Fibroblast of lung (primary cell): ENCODE results near the gene FCRL5. TPM values are rescaled to one million over a fixed set of nuclear protein-coding genes. Genes with fewer than 3 reads are reported as not detected.

Source experiments
- DNase-seq, 2 donors: peaks; one replicate each; pipeline versions ENCODE4 v3.0.0 to v3.0.0-alpha.2; 2010; ENCODE audit warnings: low read depth in 2 of 2
- H2AFZ ChIP-seq: 2 replicates; pipeline ENCODE4 v1.5.1; 2012; ENCODE audit warnings: low read length, control low read depth, inconsistent platforms
- H3K27ac ChIP-seq: 2 replicates; pipeline ENCODE4 v1.5.1; 2011; ENCODE audit warnings: low read length, control low read depth; ENCODE audit not compliant: insufficient read depth
- H3K27me3 ChIP-seq: 2 replicates; pipeline ENCODE4 v1.5.1; 2011; ENCODE audit warnings: mild to moderate bottlenecking, low read length; ENCODE audit not compliant: control insufficient read depth, insufficient read depth
- H3K36me3 ChIP-seq: 2 replicates; pipeline ENCODE4 v1.5.1; 2011; ENCODE audit warnings: low read length; ENCODE audit not compliant: control insufficient read depth, insufficient read depth
- H3K4me1 ChIP-seq: 2 replicates; pipeline ENCODE4 v1.5.1; 2011; ENCODE audit warnings: low read length; ENCODE audit not compliant: control insufficient read depth, insufficient read depth; ENCODE audit errors: extremely low read depth
- H3K4me2 ChIP-seq: 2 replicates; pipeline ENCODE4 v1.5.1; 2011; ENCODE audit warnings: low read length, control low read depth; ENCODE audit not compliant: insufficient read depth; ENCODE audit errors: extremely low read depth
- H3K4me3 ChIP-seq, 4 experiments: fragments of 200-600 bp in 1 of 4; sonication (generic) in 1 of 4; replicated peaks in 1 of 4; 2 replicates each; pipeline ENCODE4 v1.5.1; 2011 to 2016; ENCODE audit warnings: low read length in 4 of 4, low read depth in 3 of 4, mild to moderate bottlenecking in 3 of 4, control low read depth in 2 of 4, inconsistent platforms in 1 of 4, mixed read lengths in 1 of 4; ENCODE audit not compliant: insufficient read depth in 1 of 4; ENCODE audit errors: control extremely low read depth in 1 of 4
- H3K79me2 ChIP-seq: 2 replicates; pipeline ENCODE4 v1.5.1; 2012; ENCODE audit warnings: mild to moderate bottlenecking, low read length, inconsistent platforms; ENCODE audit not compliant: control insufficient read depth, insufficient read depth
- H3K9ac ChIP-seq: 2 replicates; pipeline ENCODE4 v1.5.1; 2011; ENCODE audit warnings: mild to moderate bottlenecking, low read length, control low read depth; ENCODE audit not compliant: insufficient read depth
- H3K9me3 ChIP-seq: 2 replicates; pipeline ENCODE4 v1.5.1; 2012; ENCODE audit warnings: low read depth, low read length; ENCODE audit not compliant: control insufficient read depth, insufficient read depth
- H4K20me1 ChIP-seq: 2 replicates; pipeline ENCODE4 v1.5.1; 2011; ENCODE audit warnings: low read length; ENCODE audit not compliant: control insufficient read depth, insufficient read depth; ENCODE audit errors: extremely low read depth
- EZH2 ChIP-seq: IDR thresholded peaks from 2 replicates; pipeline ENCODE4 v1.5.1; 2012; ENCODE audit warnings: low read length, control low read depth, mild to moderate bottlenecking; ENCODE audit errors: missing control alignments
- polyA plus RNA-seq, 2 donors: library from polyadenylated mRNA; depleted of rRNA in 1 of 2; stranded (reverse) in 1 of 2; unstranded in 1 of 2; fragments of >200 nt; gene quantifications; 2 replicates each; pipeline ENCODE4 v1.2.1, GENCODE V29; 2011 to 2012; ENCODE audit warnings: missing spikeins in 1 of 2
- total RNA-seq: library from RNA; depleted of rRNA; stranded (reverse); fragments of >200 nt; gene quantifications from 2 replicates; pipeline ENCODE4 v1.2.1, GENCODE V29; 2014
- TF ChIP-seq, protein P1 (sequence below), 2 donors: IDR thresholded peaks in 1 of 2; conservative IDR thresholded peaks in 1 of 2; 1 replicate in 1 of 2; 2 replicates in 1 of 2; pipeline ENCODE4 v1.5.1; 2011 to 2012; ENCODE audit warnings: low read length in 2 of 2, control low read depth in 1 of 2, inconsistent platforms in 1 of 2, low read depth in 1 of 2, mild to moderate bottlenecking in 1 of 2

The FCRL5 gene
- total and polyA plus RNA-seq, 2 donors (not counting 1 experiment from before 2014, with no cell fraction given), result 0.05 TPM; not detected in 1

DNA sequence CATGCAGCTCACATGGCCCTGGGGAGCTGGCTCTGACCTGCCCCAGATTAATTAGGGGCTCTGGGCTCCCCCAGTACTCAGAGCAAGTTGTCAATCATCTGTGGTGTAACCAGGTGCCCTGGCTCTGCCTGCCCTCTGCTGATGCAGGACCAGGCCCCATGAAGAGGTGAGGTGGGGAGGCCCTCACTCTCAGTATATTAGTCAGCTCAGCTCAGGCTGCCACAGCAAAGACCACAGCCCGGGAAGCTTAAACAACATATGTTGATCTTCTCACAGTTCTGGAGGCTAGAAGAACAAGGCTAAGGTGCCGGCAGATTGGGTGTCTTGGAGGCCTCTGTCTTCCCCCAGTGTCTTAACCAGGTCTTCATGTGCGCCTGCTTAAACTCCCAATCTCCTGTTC is 66.5 kb downstream of the FCRL5 start:
- Histone ChIP-seq H3K27me3 (no peaks in the 10 kb centered on the region), H2AFZ (no peak overlapping the region), H3K9ac (no peak overlapping the region), H4K20me1 (no peaks in the 10 kb centered on the region), H3K27ac (no peak overlapping the region), H3K79me2 (no peaks in the 10 kb centered on the region), H3K4me2 (no peak overlapping the region), H3K4me1 (no peaks in the 10 kb centered on the region), H3K4me3 (no peak overlapping the region), H3K36me3 (no peaks in the 10 kb centered on the region), H3K9me3 (no peaks in the 10 kb centered on the region)
- no peak for DNase-seq
- TF ChIP-seq, protein P1, sequence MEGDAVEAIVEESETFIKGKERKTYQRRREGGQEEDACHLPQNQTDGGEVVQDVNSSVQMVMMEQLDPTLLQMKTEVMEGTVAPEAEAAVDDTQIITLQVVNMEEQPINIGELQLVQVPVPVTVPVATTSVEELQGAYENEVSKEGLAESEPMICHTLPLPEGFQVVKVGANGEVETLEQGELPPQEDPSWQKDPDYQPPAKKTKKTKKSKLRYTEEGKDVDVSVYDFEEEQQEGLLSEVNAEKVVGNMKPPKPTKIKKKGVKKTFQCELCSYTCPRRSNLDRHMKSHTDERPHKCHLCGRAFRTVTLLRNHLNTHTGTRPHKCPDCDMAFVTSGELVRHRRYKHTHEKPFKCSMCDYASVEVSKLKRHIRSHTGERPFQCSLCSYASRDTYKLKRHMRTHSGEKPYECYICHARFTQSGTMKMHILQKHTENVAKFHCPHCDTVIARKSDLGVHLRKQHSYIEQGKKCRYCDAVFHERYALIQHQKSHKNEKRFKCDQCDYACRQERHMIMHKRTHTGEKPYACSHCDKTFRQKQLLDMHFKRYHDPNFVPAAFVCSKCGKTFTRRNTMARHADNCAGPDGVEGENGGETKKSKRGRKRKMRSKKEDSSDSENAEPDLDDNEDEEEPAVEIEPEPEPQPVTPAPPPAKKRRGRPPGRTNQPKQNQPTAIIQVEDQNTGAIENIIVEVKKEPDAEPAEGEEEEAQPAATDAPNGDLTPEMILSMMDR (conservative IDR thresholded peaks at IDR 0.05 in 1 of 2, IDR thresholded peaks at IDR 0.05 in 1 of 2; ENCODE audit: low read depth in 1 of 2, low read length in 2 of 2), result no peak
- TF ChIP-seq EZH2, result no peak

DNA sequence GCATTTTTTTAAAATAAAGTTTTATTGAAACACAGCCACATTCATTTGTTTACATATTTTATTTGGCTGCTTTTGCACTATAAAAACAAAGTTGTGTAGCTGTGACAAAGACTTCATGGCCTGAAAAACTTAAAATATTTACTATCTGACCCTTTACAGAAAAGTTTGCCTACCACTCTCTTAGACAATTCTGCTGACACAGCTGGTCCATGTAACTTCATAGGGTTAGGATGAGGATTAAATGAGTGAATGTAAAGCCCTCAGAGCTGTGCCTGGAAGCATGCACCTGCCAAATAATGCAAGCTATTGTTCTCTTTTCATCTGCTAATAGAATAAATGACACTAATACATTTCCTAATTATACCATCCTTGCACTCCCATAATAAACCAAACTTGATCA is 67.7 kb downstream of the FCRL5 start:
- H3K9me3 ChIP-seq, result no peaks in the 10 kb centered on the region
- TF ChIP-seq, protein P1 (conservative IDR thresholded peaks at IDR 0.05 in 1 of 2, IDR thresholded peaks at IDR 0.05 in 1 of 2; ENCODE audit: low read depth in 1 of 2, low read length in 2 of 2), result no peak
- TF ChIP-seq EZH2, result no peak
- no peak overlapping the region for H3K4me3 ChIP-seq
- no peaks in the 10 kb centered on the region for H3K27me3 ChIP-seq
- no peaks in the 10 kb centered on the region for H4K20me1 ChIP-seq
- H3K4me1 ChIP-seq, result no peaks in the 10 kb centered on the region
- no peak overlapping the region for H3K27ac ChIP-seq
- DNase-seq, result no peak
- no peak overlapping the region for H3K4me2 ChIP-seq
- no peak overlapping the region for H3K9ac ChIP-seq
- H3K36me3 ChIP-seq, result no peaks in the 10 kb centered on the region
- H2AFZ ChIP-seq, result no peak overlapping the region
- H3K79me2 ChIP-seq, result no peaks in the 10 kb centered on the region

DNA sequence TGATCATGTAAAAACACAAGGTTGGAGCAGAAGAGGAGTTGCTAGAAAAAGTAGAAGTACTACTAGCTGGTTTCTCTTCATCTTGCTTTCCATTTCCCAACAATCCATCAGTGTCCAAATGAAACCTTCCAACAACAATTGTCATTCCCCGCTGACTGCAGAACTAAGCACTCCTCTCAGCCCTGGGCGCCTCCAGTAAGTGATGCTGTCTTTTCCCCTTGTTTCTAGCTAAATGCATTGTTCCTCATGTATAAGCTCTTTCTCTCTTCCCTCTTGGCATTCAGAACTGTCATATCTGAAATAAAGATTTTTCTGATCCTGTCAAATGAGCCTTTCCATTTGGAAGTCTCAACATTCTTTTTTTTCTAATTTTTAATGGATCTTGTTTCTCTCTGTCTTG is 68.7 kb downstream of the FCRL5 start:
- no peak for TF ChIP-seq EZH2
- TF ChIP-seq, protein P1 (conservative IDR thresholded peaks at IDR 0.05 in 1 of 2, IDR thresholded peaks at IDR 0.05 in 1 of 2; ENCODE audit: low read depth in 1 of 2, low read length in 2 of 2), result no peak
- no peaks in the 10 kb centered on the region for H4K20me1 ChIP-seq
- no peak overlapping the region for H3K4me3 ChIP-seq
- H3K4me2 ChIP-seq, result no peak overlapping the region
- H3K9me3 ChIP-seq, result no peaks in the 10 kb centered on the region
- H3K36me3 ChIP-seq, result no peaks in the 10 kb centered on the region
- H3K27me3 ChIP-seq, result no peaks in the 10 kb centered on the region
- H3K4me1 ChIP-seq, result no peaks in the 10 kb centered on the region
- no peak overlapping the region for H3K9ac ChIP-seq
- DNase-seq, result no peak
- H3K27ac ChIP-seq, result no peak overlapping the region
- H3K79me2 ChIP-seq, result no peaks in the 10 kb centered on the region
- H2AFZ ChIP-seq, result no peak overlapping the region
